ENCODE data around the gene KRT31. TPM values are rescaled to one million over a fixed set of nuclear protein-coding genes. Genes with fewer than 3 reads are reported as not detected.

The KRT31 gene
- total and polyA plus RNA-seq, 2 of the 8 experiments (the other 6 are each of a cell fraction or from before 2014, with no cell fraction given) = not detected

DNA sequence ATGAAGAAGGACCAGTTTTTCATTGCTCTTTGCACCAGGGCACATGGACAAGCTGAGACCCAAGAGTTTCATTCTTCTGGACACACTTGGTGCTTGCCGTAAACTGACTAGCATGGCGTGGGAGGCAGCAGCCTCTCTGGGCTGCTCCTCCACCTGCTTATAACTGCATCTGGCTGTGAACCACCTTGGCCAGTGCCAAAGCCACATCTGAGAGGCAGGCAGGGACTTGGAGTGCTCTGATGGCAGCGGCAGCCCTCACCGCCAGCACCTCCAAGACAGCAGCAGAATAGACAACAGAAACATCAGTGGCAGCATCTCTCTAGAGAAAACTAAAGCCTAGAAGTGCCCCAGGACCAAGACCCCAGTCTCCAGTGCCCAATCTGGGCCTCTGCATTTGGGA, 22.3 kb upstream of the KRT31 start:
- no peak overlapping the region for H2BK5ac ChIP-seq (ENCODE audit: low read depth, low read length)
- no peak overlapping the region for H3K23ac ChIP-seq (ENCODE audit: insufficient read length)
- H3K27ac ChIP-seq (ENCODE audit: low read depth, low read length) = no peak overlapping the region
- H3K4me2 ChIP-seq (ENCODE audit: insufficient read depth in 1 of 2, low read depth in 2 of 2, low read length in 2 of 2) = no peak overlapping the region
- 94% methylated on average over 4 of the region's 4 CpGs; no CpG with 5 or more reads in 1 of the 2 experiments for WGBS, 2 experiments (ENCODE audit: extremely low coverage in 1 of 2, insufficient coverage in 1 of 2, insufficient read length in 1 of 2, insufficient replicate concordance in 2 of 2, low coverage in 1 of 2, low lambda C conversion rate in 2 of 2, missing lambda C conversion rate in 1 of 2)
- H3K56ac ChIP-seq (replicated peaks; ENCODE audit: insufficient read length, low read depth, low read length) = no peak overlapping the region
- no peaks in the 10 kb centered on the region for H3K79me2 ChIP-seq (ENCODE audit: control insufficient read depth in 1 of 2, insufficient read depth in 2 of 2, low read length in 2 of 2)
- FAIRE-seq = no peak
- ChIA-PET POLR2A (ENCODE audit: partially characterized antibody) (no interaction called here), CTCF (ENCODE audit: partially characterized antibody) (interaction anchor here (1.5 to 3.8 kb wide), 2 partner anchors 13 to 19 kb away, joined by 4 to 51 read pairs; no protein-coding TSS in a partner anchor)
- no peaks in the 10 kb centered on the region for H3K27me3 ChIP-seq (replicated peaks in 1 of 4; ENCODE audit: control insufficient read depth in 3 of 4, extremely low read depth in 1 of 4, insufficient read depth in 3 of 4, low read length in 3 of 4)
- no peak overlapping the region for H4K5ac ChIP-seq (ENCODE audit: insufficient read length, low read depth, low read length)
- H3K18ac ChIP-seq (ENCODE audit: extremely low read depth, low read length) = peak overlapping the region; percentile 12; the same call in 1 of the 2 replicates
- no peak overlapping the region for H4K91ac ChIP-seq (replicated peaks; ENCODE audit: insufficient read length, low read length)
- H3K23me2 ChIP-seq (ENCODE audit: low read depth, low read length) = no peaks in the 10 kb centered on the region
- H2BK12ac ChIP-seq (ENCODE audit: low read depth, low read length) = no peak overlapping the region
- H2BK120ac ChIP-seq (replicated peaks; ENCODE audit: low read depth, low read length) = no peak overlapping the region
- no peak overlapping the region for H2BK20ac ChIP-seq (ENCODE audit: low read length)
- H3K4me3 ChIP-seq (ENCODE audit: extremely low read depth in 1 of 4, insufficient read depth in 2 of 4, low read depth in 3 of 4, low read length in 4 of 4) = no peak overlapping the region
- DNase-seq (ENCODE audit: low read depth in 1 of 2, low spot score in 2 of 2) = no peak
- H3K4ac ChIP-seq (replicated peaks; ENCODE audit: insufficient read length, low read depth, low read length) = no peak overlapping the region
- no peaks in the 10 kb centered on the region for H3K36me3 ChIP-seq (ENCODE audit: control insufficient read depth in 2 of 4, insufficient read depth in 4 of 4, low read length in 3 of 4)
- no peaks in the 10 kb centered on the region; a peak in 1 of 7 replicates for H3K4me1 ChIP-seq (replicated peaks in 1 of 4; ENCODE audit: control insufficient read depth in 3 of 4, insufficient read depth in 4 of 4, low read length in 3 of 4)
- H2BK15ac ChIP-seq (ENCODE audit: low read length) = no peak overlapping the region
- no peaks in the 10 kb centered on the region for H3K79me1 ChIP-seq (ENCODE audit: low read depth, low read length)
- H3K14ac ChIP-seq (ENCODE audit: insufficient read length) = no peak overlapping the region
- no peak overlapping the region for H2AFZ ChIP-seq (ENCODE audit: low read length)
- no peak overlapping the region for H3K9ac ChIP-seq (replicated peaks in 1 of 4; ENCODE audit: extremely low read depth in 1 of 4, low read depth in 3 of 4, low read length in 3 of 4)
- no peaks in the 10 kb centered on the region for H3K9me3 ChIP-seq (ENCODE audit: insufficient read depth in 2 of 2, low read depth in 1 of 2, low read length in 1 of 2)
- H2AK5ac ChIP-seq (ENCODE audit: low read depth, low read length) = no peak overlapping the region
- H4K8ac ChIP-seq (ENCODE audit: extremely low read depth, insufficient read depth, low read length) = no peak overlapping the region
- no peaks in the 10 kb centered on the region for H4K20me1 ChIP-seq (replicated peaks in 1 of 2; ENCODE audit: control insufficient read depth in 1 of 2, insufficient read depth in 2 of 2, low read length in 2 of 2)
- no peak for TF ChIP-seq TCF12 (IDR thresholded peaks at IDR 0.05; ENCODE audit: low read depth, low read length)
- TF ChIP-seq NRF1 (IDR thresholded peaks at IDR 0.05; ENCODE audit: low read depth, low read length) = no peak
